GM18861 (cell line): ENCODE results near the gene RUNX2.

Source experiments
- ATAC-seq: cut with Tn5 transposase; IDR thresholded peaks from one replicate; pipeline ENCODE4 v1.9.1; 2021; ENCODE audit not compliant: unreplicated experiment

RUNX2 gene

DNA sequence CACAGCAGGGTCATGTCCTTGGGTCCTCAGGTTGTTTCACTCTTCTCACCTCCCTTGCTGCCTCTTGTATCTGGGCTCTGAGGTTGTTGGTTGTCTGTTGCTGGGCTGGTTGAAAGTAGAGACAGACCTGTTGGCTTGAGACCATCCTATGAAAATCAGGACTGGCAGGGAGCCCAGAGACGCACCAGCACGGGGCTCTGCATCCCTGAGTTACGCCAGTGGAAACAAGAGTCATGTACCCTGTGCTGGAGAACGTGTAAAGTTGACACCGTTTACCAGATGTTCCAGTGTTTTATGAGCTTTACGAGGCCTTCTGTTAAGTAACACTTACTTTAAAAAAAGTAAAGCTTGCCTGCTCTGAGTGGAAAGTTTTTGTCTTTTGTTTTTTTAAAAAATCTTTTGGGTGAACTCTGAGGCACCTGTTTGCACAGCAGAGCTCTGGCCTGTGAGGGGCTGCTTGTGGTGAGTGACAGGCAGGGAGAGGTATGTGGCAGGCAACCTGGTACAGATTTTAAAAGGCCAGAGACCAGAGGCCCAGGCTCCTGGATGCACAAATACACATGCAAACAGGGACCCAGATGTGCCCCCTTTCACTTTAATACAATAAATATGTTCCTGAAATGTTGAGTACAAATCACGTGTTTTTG lies 309.6 kb downstream of the RUNX2 start:
- ATAC-seq, result no peak

DNA sequence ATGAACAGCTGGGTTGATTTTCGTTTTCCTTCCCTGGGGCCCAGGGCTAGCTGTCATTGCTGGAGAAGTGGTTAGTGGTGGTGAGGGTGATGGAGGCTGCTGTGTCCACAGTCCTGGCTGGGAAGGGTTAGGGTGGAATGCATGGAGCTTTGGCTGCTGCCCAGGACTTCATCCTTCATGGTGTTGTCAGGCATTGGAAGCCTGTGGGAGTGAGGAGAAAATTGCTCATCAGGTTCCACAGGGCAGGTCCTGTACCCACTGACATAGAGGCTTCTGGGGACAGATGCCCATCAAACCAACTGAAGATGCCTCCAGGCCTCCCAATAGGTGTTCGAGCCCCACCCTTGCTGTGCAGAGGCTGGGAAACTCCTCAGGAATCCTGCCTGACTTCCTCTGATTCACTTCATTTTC lies 312.0 kb downstream of the RUNX2 start:
- no peak for ATAC-seq

DNA sequence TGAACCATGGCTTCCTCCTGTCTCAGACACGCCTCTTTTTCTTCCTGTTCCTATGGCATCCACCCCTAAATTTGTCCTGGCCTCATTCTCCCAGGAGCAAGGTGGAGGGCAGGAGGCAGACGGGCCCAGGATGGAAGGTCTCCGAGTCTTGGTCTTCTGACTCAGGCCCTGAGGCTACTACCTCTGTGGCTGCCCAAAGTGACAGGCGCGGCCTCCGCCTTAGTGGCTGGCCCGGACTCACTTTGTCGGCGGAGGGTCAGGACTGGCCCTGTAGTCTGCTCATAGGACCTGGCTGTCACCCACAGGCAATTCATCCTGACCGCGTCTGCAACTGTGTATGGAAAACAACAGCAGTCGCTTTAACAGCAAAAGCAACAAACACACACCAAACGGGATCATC lies 312.7 kb downstream of the RUNX2 start:
- ATAC-seq, result no peak

DNA sequence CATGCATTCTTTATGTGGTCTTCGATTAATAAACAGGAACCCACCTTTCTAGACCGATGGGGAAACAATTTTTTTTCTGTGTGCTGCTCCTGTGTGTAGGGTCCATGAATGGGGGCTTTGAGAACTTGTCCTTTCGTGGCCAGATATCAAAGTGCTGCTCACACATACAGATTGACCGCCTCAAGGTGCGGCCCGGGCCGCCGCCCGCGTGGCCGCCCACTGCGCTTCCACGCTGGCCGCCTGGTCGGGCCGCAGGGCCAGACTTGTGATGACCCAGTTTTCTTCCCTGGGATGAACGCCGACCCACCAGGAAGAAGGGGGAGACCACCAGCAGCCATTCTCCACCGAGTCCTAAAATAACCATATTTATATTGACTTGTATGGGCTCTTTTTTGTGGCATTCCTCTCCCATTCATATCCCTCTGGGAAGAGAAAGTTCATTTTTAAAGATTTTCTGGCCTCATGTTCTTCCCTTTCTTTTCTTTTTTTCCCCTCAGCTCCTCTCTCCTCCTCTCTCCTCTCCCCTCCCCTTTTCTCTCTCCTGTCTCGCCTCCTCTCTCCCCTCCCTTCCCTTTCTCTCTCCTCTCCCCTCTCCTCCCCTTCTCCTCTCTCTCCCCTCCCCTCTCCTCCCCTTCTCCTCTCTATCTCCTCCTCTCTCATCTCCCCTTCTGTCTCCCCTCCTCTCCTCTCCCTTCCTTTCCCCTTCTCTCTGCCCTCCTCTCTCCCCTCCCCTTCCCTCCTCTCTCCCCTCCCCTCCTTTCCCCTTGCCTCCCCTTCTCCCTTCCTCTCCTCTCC lies 314.4 kb downstream of the RUNX2 start:
- ATAC-seq, result no peak

DNA sequence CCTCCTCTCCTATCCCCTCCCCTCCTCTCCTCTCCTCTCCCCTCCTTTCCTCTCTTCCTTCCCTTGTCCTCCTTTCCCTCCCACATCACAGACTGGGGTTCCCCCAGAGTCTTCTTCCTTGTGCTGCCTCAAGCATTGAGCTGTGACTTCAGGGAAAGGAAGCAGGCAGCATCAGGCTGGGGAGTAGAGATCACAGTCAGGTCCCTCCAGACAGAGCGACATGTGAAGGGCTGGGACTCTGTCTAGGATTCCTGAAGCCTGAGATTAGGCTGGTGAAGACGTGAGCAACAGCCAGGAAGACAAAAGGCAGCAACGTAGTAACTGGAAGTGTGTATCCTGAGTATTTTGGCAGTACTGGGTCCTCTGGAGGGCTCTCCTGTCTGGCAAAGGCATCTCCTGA lies 315.0 kb downstream of the RUNX2 start:
- no peak for ATAC-seq

DNA sequence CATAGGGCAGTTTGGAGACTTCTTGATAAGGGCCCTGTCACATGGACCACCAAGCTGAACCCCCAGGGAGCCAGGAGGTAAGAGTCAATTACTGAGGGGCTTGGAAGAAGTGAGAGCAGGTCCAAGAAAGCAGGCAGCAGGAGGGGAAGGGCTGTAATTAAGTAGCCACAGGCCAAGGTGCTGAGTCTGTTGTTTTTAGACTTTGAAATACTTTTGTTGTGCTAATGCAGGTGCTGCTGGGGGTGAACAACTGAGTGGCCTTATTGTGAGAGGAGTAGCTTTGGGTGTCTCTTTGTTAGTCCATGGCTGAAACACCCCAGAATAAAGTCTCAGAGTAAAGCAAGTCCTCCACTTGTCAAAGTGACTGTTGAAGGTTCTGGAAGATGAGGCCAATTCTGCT lies 316.6 kb downstream of the RUNX2 start:
- ATAC-seq, result no peak

DNA sequence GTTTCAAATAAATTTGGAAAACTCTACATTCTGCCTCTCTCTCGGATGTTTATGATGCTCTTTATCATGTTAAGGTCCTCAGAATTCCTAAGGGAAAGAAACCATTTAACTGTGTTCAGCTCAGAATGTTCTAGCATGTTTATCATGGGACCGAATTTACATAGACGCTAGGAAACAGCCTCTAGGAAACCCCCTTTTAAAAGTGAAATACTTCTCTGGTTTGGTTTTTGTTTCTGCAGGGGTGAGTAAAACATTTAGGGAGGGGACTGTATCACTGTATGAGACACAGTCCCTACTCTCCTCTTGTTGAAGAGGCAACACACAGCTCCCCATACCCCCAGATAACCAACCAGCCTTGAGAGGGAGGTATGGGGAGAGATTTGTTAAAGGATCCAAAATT lies 317.2 kb downstream of the RUNX2 start:
- peak; percentile 46 for ATAC-seq

DNA sequence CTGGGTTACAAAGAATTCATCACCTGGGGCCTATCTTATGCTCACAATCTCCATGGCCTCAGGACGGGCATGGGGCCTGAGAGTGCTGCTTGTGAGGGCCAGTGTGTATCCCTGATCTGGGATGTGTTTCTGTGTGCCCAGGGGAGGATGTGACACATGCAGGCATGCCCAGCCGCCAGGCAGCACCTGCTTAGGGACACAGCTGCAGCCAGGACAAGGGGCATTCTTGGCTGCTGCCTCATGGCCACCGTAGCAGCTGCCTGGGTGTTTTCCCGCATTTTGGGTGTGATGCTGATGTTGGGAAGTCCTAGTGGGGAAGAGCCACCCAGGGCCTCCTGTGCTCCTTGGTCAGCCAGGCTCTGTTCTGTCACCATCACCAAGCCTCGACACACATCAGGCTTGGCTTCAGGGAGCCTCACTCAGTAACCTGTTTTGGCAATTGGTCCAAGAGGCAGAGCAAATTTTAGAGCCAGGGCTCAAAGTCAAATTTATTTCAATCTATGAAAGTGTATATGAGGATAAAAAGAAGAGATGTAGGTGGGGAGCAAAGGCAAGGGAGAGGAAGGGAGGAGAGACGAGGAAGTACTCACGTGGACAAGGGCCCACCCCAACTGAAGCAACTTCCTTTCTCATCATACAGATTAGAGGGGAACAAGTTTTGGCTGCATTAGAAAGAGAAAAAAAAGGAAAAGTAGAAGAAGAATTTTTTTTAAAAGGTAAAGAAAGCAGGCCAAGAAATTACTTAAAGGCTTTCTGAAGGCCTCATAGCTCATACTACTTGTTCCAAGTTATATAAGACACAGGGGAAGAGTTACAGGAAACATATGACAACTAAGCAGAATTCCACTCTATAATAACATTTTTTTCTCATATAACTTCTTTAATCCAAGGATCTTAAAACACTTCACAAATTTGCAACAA lies 319.5 kb downstream of the RUNX2 start:
- no peak for ATAC-seq

DNA sequence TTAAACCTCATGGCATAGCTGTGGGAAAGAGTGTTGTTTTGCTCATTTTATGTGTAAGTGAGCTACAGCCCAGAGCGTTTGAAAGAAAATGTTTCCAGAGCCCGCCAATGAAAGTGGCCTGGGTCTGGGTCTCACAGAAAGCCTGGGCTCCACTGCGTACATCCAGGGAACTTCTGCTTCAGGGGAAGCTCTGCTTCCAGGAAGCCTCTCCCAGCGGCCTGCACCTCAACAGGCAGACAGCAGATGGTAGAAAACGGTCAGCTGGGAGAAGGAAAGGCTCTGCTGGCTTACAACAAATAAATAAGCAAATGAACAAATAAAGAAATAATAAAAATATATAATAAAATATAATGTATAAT lies 320.1 kb downstream of the RUNX2 start:
- no peak for ATAC-seq

DNA sequence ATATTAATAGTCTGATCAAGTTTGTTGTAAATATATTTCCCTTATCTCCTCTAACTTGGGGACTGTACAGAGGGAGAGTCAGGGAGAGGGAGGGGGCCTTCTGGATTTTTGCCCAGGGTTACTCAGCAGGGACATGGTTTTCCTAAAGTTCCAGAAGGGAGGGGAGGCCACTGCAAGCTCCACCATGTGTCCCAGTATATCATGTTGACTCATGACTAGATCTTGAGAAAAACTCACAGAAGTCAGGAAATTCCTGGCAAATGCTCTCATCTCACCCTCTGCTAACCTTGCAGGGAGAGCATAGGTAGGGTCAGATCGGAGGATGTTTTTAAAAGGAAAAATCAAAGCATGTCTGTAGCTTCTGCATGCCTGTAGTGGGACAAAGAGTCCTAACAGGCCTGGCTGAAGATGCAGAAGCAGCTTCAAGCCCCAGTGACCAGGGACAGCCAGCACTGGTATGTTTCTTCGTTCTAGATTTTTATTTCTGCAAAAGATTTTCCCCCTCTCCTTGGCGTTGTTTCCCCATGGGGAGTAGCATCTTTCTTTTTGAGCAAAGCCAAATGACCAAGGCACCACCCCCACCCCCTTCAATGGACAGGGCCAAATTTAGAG lies 322.5 kb downstream of the RUNX2 start:
- no peak for ATAC-seq

DNA sequence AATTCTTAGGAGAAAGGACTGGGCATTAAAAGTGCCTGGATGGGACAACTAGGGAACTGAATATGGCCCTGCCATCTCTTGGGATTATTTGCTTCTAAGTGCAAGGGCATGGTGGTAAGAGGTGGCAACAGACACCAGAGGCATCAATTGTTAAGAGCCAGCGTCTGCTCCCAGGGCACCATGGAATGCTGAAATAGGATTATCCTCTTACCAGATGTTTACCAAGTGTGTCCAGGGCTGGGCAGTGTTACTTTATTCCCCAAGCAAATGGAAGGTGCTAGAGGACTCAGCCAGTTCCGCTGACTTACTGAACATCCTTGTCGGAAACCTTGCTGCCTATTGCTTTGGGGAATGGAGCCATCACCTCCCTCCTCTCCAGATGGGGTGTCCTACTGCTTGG lies 323.2 kb downstream of the RUNX2 start:
- ATAC-seq, result no peak

DNA sequence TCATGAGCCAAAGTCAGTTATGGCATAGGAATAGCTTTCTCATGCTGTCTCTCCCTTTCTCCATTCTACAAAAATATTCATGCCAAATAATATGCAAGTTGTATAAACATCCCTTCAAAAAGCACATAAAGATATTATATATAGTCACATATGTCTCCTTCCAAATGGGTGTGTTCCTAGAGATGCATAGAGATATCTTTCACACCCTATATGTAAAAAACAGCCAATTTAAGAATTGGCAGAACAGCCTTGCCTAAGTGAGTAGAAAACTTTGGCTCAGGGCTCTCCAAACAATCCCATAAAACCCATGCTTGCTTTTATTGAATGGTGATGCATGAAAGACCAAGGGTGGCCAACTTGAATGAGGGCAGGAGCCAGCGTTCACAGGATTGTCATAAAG lies 324.3 kb downstream of the RUNX2 start:
- ATAC-seq, result no peak

DNA sequence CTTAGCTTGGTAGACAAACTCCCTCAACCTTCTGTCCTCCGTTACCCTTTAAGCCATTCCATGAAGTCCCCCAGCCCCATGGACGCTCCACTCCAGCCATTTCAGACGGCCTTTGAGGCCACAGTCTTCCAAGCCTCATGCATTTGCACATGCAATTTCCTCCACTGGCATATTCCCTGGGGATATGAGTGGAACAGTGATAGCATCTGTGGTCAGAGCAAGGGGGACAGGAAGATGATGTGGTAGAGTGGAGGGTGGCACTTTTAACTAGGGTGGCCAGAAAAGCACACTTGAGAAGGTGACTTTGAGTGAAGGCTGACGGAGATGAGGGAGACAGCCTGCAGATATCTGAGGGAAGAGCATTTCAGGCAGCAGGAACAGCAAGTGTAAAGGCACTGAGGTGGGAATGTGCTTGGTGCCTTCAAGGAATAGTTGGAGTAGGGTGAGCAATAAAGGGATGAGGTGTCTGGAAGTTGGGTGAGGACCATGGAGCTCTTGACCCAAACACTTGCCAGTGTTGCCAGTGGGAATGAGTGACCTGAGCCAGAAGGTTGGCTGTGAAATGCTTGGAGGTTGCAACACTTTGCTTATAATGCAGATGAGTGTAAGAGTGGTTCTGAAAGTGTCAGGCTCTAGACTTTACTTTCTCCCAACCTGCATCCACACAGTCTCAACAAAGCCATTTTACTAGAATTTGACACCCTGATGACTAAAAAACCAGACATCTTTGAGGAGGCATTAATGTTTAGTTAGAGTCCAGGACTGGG lies 325.2 kb downstream of the RUNX2 start:
- no peak for ATAC-seq

DNA sequence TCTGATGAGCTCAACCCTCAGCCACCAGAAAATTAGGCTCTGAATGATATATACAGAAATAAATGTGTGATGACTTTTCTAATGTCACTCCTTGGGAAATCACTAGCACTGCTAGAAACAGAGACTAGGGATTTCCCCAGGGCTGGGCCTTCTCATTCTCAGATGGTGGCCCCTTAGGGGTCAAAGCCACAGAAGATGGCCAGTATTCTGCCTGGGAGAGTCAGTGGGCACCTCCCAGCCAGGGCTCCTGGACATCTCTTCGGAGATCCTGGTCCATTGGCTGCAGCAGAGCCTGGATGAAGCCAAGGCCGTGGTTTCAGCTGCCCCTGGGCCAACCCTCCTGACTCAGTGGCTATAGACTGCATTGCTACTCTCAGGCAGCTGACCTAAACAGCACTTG lies 326.5 kb downstream of the RUNX2 start:
- ATAC-seq, result no peak

DNA sequence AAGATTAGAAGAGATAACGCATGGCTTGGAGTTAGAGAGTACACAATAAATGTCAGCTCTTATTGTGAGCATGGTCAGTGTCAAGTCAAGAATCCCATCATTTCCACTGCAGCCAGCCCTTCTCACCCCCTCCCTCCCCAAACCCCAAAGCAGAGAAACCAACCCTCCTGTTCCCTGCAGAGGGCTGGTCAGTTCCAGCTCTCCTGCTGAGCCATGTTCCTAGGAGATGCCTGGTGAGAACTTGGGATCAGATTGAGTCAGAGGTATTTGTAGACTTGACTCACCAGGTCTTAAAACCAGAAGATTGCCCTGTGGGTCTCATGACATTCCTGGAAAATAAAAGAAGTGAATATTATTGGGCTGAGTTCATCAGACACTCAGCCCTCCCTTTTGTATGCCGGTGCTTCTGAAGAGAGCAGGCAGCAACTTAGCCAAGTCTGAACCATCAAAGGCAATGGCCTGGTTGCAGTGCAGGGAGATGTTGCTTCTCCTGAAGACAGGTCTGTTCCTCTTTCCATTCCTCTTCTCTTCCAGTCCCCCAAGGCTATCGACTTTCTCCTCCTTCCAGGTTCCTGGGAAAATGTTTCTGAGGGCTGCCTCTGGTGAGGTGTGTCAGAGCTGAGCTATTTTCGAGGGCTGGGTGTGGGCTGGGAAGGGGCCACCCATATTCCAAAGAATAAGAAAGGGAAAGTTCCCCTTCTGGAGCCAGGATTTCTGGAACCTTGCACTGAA lies 327.8 kb downstream of the RUNX2 start:
- no peak for ATAC-seq

DNA sequence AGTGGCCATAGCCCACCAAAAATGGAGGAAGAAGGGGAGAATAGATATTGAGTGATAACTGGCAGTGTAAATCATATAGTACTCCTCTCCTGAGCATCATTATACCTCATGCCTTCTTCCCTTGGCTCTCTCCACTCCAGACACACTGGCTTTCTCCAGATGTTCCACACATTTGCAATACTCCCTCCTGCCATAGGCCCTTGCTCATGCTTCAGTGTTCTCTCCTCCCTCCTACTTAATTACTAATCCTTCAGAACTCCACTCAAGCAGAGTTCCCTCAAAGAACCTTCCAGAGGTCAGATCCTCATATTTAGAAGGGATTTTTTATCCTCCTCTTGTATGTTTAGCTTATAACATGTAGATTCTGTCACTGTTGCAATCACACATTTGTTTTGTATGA lies 329.1 kb downstream of the RUNX2 start:
- ATAC-seq, result no peak

DNA sequence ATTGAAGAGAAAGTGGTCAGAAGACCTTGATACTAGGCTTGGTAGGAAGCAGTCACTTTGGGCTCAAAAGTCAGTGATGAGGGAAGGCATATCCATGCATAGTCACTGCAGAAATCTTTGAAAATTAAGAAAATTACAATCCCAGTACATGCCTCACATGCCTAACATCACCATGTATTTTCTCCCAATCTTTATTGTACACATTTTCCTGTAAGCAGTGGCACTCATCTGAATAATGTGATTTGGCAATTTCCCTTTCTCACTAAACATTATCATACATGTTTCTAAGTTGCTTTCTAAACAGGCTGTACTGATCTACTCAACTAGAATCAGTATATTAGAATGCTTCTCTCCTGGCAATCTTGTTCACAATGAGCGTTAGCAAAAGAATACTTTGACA lies 330.3 kb downstream of the RUNX2 start:
- no peak for ATAC-seq

DNA sequence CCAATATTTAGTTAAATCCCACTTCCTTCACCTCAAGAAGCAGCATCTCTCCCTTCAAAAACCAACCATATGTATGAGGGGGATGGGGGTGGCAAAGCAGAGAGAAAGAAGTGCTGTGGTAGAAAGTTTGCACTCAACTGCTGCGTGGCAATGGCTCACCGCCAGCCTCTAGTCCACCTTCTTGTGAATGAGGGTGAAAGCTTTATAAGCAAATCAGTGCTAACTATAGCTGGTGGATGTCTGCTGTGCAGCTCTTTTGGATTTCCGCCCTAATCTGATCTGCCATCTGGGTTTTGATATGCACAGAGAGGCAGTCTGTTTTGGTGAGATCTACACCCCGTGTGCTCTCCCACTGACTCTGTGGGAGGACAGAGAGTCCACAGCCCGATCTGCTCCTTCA lies 330.8 kb downstream of the RUNX2 start:
- no peak for ATAC-seq

DNA sequence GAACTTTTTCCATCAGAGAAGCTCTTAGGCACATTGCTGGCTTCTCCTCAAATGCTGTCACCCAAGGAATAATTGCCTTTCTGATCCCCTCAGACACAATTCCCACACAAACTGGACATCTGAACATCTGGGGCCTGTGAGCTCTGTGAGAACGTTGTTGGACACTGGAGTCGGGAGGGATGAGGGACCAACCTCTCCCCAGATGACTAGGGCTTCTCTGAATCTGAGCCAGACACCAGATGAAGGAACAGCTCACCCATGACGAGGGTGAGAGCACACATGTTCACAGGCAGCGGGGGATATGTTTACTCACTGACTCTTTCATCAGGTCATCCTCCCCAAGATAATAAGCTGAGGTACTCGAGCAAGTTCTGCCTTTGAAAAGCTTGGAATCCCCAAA lies 333.5 kb downstream of the RUNX2 start:
- ATAC-seq, result no peak
